Stimulated activated naive CD8-positive, alpha-beta T cell treated with anti-CD3 and anti-CD28 coated beads, Interleukin-15, amount 100 ng/mL, for 72 hours (primary cell): ENCODE measurements around the gene SIL1.
"Not testable (repeated sequence)": the region's sequence is repeated elsewhere in the genome, so short reads cannot be mapped to it uniquely, and the experiment has no call there.

Experiments
- ATAC-seq: fragments of 150-1000 bp; cut with Tn5 transposase; 2 replicates; pipeline ENCODE4 v1.10.0; 2021; ENCODE audit warnings: mild to moderate bottlenecking, moderate library complexity
- DNase-seq, 2 donors: peaks; one replicate each; pipeline ENCODE4 v3.0.0; 2021 to 2022
- H3K27ac Mint-ChIP-seq, 2 donors: one replicate each; pipeline ENCODE4 v1.8.0; 2022; ENCODE audit warnings: mild to moderate bottlenecking in 2 of 2, mixed read lengths in 2 of 2, moderate library complexity in 2 of 2
- H3K27me3 Mint-ChIP-seq: one replicate; pipeline ENCODE4 v1.8.0; 2022; ENCODE audit warnings: mixed read lengths
- H3K4me1 Mint-ChIP-seq: one replicate; pipeline ENCODE4 v1.8.0; 2022; ENCODE audit warnings: mild to moderate bottlenecking, mixed read lengths
- H3K4me3 Mint-ChIP-seq, 2 donors: one replicate each; pipeline ENCODE4 v1.8.0; 2022; ENCODE audit warnings: mild to moderate bottlenecking in 2 of 2, mixed read lengths in 2 of 2, moderate library complexity in 1 of 2
- H3K9me3 Mint-ChIP-seq, 2 donors: one replicate each; pipeline ENCODE4 v1.8.0; 2022; ENCODE audit warnings: mixed read lengths in 2 of 2

SIL1 gene

GRCh38 chr5:139186261-139186660, 11.9 kb downstream of the SIL1 start:
- no peak overlapping the region for H3K4me3 Mint-ChIP-seq
- peaks cover 23% of the 10 kb centered on the region for H3K4me1 Mint-ChIP-seq
- no peak overlapping the region for H3K27ac Mint-ChIP-seq
- no peak for DNase-seq
- ATAC-seq: no peak
- H3K27me3 Mint-ChIP-seq: no peaks in the 10 kb centered on the region
- H3K9me3 Mint-ChIP-seq: no peaks in the 10 kb centered on the region

GRCh38 chr5:139185589-139185988, 12.6 kb downstream of the SIL1 start:
- no peak for ATAC-seq
- no peaks in the 10 kb centered on the region for H3K27me3 Mint-ChIP-seq
- no peak overlapping the region for H3K4me3 Mint-ChIP-seq
- H3K9me3 Mint-ChIP-seq: no peaks in the 10 kb centered on the region
- DNase-seq: no peak
- H3K4me1 Mint-ChIP-seq: peaks cover 23% of the 10 kb centered on the region
- H3K27ac Mint-ChIP-seq: peak overlapping the region in 1 of 2 donors; percentile 24

- no peak for ATAC-seq
- H3K9me3 Mint-ChIP-seq: no peaks in the 10 kb centered on the region
- no peak for DNase-seq
- peaks cover 35% of the 10 kb centered on the region for H3K4me1 Mint-ChIP-seq
- H3K4me3 Mint-ChIP-seq: no peak overlapping the region
- no peak overlapping the region for H3K27ac Mint-ChIP-seq
- no peaks in the 10 kb centered on the region for H3K27me3 Mint-ChIP-seq
Measured at GRCh38 chr5:139183502-139183901, 14.7 kb downstream of the SIL1 start.

- ATAC-seq: no peak
- peaks cover 42% of the 10 kb centered on the region for H3K4me1 Mint-ChIP-seq
- H3K4me3 Mint-ChIP-seq: no peak overlapping the region
- no peaks in the 10 kb centered on the region for H3K27me3 Mint-ChIP-seq
- no peak overlapping the region for H3K27ac Mint-ChIP-seq
- DNase-seq: no peak
- no peaks in the 10 kb centered on the region for H3K9me3 Mint-ChIP-seq
Measured at GRCh38 chr5:139182528-139183296, 15.5 kb downstream of the SIL1 start.

GRCh38 chr5:139181835-139182452, 16.2 kb downstream of the SIL1 start:
- Mint-ChIP-seq H3K27me3 (no peaks in the 10 kb centered on the region), H3K4me1 (peaks cover 43% of the 10 kb centered on the region), H3K27ac (no peak overlapping the region), H3K4me3 (no peak overlapping the region), H3K9me3 (no peaks in the 10 kb centered on the region)
- ATAC-seq (no peak), DNase-seq (no peak)

- Mint-ChIP-seq H3K9me3 (no peaks in the 10 kb centered on the region), H3K4me1 (peaks cover 39% of the 10 kb centered on the region), H3K27ac (no peak overlapping the region), H3K27me3 (no peaks in the 10 kb centered on the region), H3K4me3 (no peak overlapping the region)
- DNase-seq (no peak), ATAC-seq (no peak)
Measured at GRCh38 chr5:139181322-139181730, 16.8 kb downstream of the SIL1 start.

GRCh38 chr5:139180850-139181249, 17.3 kb downstream of the SIL1 start:
- Mint-ChIP-seq H3K4me1 (peaks cover 34% of the 10 kb centered on the region), H3K4me3 (no peak overlapping the region), H3K27ac (no peak overlapping the region), H3K27me3 (no peaks in the 10 kb centered on the region), H3K9me3 (no peaks in the 10 kb centered on the region)
- DNase-seq: no peak
- ATAC-seq: no peak

- H3K9me3 Mint-ChIP-seq, H3K4me3 Mint-ChIP-seq, DNase-seq, H3K27ac Mint-ChIP-seq, H3K27me3 Mint-ChIP-seq, ATAC-seq: not testable (repeated sequence)
- peaks cover 29% of the 10 kb centered on the region for H3K4me1 Mint-ChIP-seq
Measured at GRCh38 chr5:139179778-139180513, 18.2 kb downstream of the SIL1 start.

GRCh38 chr5:139178935-139179334, 19.2 kb downstream of the SIL1 start:
- H3K9me3 Mint-ChIP-seq: no peaks in the 10 kb centered on the region
- DNase-seq (no peak), ATAC-seq (no peak)
- peak overlapping the region in 1 of 2 donors; percentile 44 for H3K27ac Mint-ChIP-seq
- H3K4me1 Mint-ChIP-seq: peaks cover 29% of the 10 kb centered on the region
- H3K4me3 Mint-ChIP-seq: no peak overlapping the region
- no peaks in the 10 kb centered on the region for H3K27me3 Mint-ChIP-seq

- ATAC-seq (no peak), DNase-seq (no peak)
- H3K4me3 Mint-ChIP-seq: no peak overlapping the region
- H3K4me1 Mint-ChIP-seq: peaks cover 29% of the 10 kb centered on the region
- H3K27me3 Mint-ChIP-seq: no peaks in the 10 kb centered on the region
- H3K27ac Mint-ChIP-seq: peak overlapping the region in 1 of 2 donors; percentile 91
- no peaks in the 10 kb centered on the region for H3K9me3 Mint-ChIP-seq
Measured at GRCh38 chr5:139178589-139178917, 19.6 kb downstream of the SIL1 start.

GRCh38 chr5:139177809-139178588, 20.2 kb downstream of the SIL1 start:
- Mint-ChIP-seq H3K9me3 (peaks cover 0 to under 1% of the 10 kb centered on the region in 2 donors), H3K27ac (peak overlapping the region in 1 of 2 donors; percentile 91), H3K27me3 (no peaks in the 10 kb centered on the region), H3K4me1 (peaks cover 29% of the 10 kb centered on the region), H3K4me3 (no peak overlapping the region)
- no peak for DNase-seq
- ATAC-seq: peak; percentile 31

- peaks cover 25% of the 10 kb centered on the region for H3K4me1 Mint-ChIP-seq
- not testable (repeated sequence) for H3K27ac Mint-ChIP-seq, H3K4me3 Mint-ChIP-seq
Measured at GRCh38 chr5:139177281-139177680, 20.9 kb downstream of the SIL1 start.

GRCh38 chr5:139174382-139174781, 23.8 kb downstream of the SIL1 start:
- not testable (repeated sequence) for ATAC-seq

More at GRCh38 chr5:139177281-139177680, 20.9 kb downstream of the SIL1 start:
- H3K27me3 Mint-ChIP-seq, ATAC-seq, H3K9me3 Mint-ChIP-seq, DNase-seq: not testable (repeated sequence)

GRCh38 chr5:139171779-139172404, 26.3 kb downstream of the SIL1 start:
- Mint-ChIP-seq H3K27me3 (no peaks in the 10 kb centered on the region), H3K4me3 (no peak overlapping the region), H3K27ac (peak overlapping the region in 1 of 2 donors; percentile 54), H3K9me3 (peaks cover 6 to 14% of the 10 kb centered on the region in 2 donors), H3K4me1 (no peaks in the 10 kb centered on the region)
- ATAC-seq (no peak), DNase-seq (no peak)

More at GRCh38 chr5:139174382-139174781, 23.8 kb downstream of the SIL1 start:
- H3K4me3 Mint-ChIP-seq, H3K27ac Mint-ChIP-seq, DNase-seq, H3K27me3 Mint-ChIP-seq: not testable (repeated sequence)
- H3K9me3 Mint-ChIP-seq: peaks cover 6 to 14% of the 10 kb centered on the region in 2 donors
- H3K4me1 Mint-ChIP-seq: peaks cover 17% of the 10 kb centered on the region
